GM23338 (cell line): ENCODE results near the gene CADPS. TPM values are rescaled to one million over a fixed set of nuclear protein-coding genes. Genes with fewer than 3 reads are reported as not detected.
A peak's percentile ranks its signal among the peaks of the same experiment; 100 is the strongest.

Experiments used
- ATAC-seq: fragments of 200-7000 bp; cut with Tn5 transposase; 3 replicates; pipeline ENCODE4 v1.9.1; 2020
- DNase-seq: peaks from one replicate; pipeline ENCODE4 v3.0.0-alpha.2; 2015; ENCODE audit warnings: low spot score
- H2AFZ ChIP-seq: fragments of 200-600 bp; sonication (generic); 2 replicates; pipeline ENCODE4 v1.8.0; 2016; ENCODE audit warnings: antibody characterized with exemption, mild to moderate bottlenecking, moderate library complexity
- H3F3A ChIP-seq: fragments of 200-600 bp; sonication (generic); replicated peaks from 2 replicates; pipeline ENCODE4 v1.8.0; 2017; ENCODE audit warnings: antibody characterized with exemption, mixed run types, low read depth
- H3K27ac ChIP-seq: fragments of 200-600 bp; sonication (generic); 2 replicates; pipeline ENCODE4 v1.6.1; 2016; ENCODE audit warnings: low read depth
- H3K27me3 ChIP-seq: fragments of 200-600 bp; sonication (generic); 2 replicates; pipeline ENCODE4 v1.8.0; 2016; ENCODE audit warnings: mild to moderate bottlenecking, mixed run types, moderate library complexity; ENCODE audit not compliant: insufficient read depth
- H3K36me3 ChIP-seq: fragments of 200-600 bp; sonication (generic); 2 replicates; pipeline ENCODE4 v1.8.0; 2016; ENCODE audit warnings: mild to moderate bottlenecking; ENCODE audit not compliant: insufficient read depth
- H3K4me1 ChIP-seq: fragments of 200-600 bp; sonication (generic); 2 replicates; pipeline ENCODE4 v1.8.0; 2016; ENCODE audit warnings: mild to moderate bottlenecking, moderate library complexity; ENCODE audit not compliant: insufficient read depth
- H3K4me2 ChIP-seq: fragments of 200-600 bp; sonication (generic); 2 replicates; pipeline ENCODE4 v1.7.1; 2017; ENCODE audit warnings: mixed run types
- H3K4me3 ChIP-seq: fragments of 200-600 bp; sonication (generic); 2 replicates; pipeline ENCODE4 v1.6.1; 2016; ENCODE audit warnings: mixed run types
- H3K79me2 ChIP-seq: fragments of 200-600 bp; sonication (generic); replicated peaks from 2 replicates; pipeline ENCODE4 v1.8.0; 2017; ENCODE audit warnings: mild to moderate bottlenecking; ENCODE audit not compliant: insufficient read depth
- H3K9me2 ChIP-seq: fragments of 200-600 bp; sonication (generic); 2 replicates; pipeline ENCODE4 v1.8.0; 2017; ENCODE audit not compliant: insufficient read depth
- H4K20me1 ChIP-seq: fragments of 200-600 bp; sonication (generic); replicated peaks from 2 replicates; pipeline ENCODE4 v1.8.0; 2017; ENCODE audit warnings: mild to moderate bottlenecking; ENCODE audit not compliant: insufficient read depth
- H3K27ac Mint-ChIP-seq: 2 replicates; pipeline ENCODE4 v1.8.0; 2020; ENCODE audit warnings: inconsistent platforms, mild to moderate bottlenecking, moderate library complexity, mixed read lengths
- H3K27me3 Mint-ChIP-seq: 3 replicates; pipeline ENCODE4 v1.8.0; 2022; ENCODE audit warnings: low read depth, mild to moderate bottlenecking, moderate library complexity, mixed read lengths, inconsistent platforms; ENCODE audit not compliant: insufficient read depth, poor library complexity
- H3K36me3 Mint-ChIP-seq: 3 replicates; pipeline ENCODE4 v1.8.0; 2021; ENCODE audit warnings: low read depth, mild to moderate bottlenecking, inconsistent platforms, moderate library complexity, mixed read lengths
- H3K4me1 Mint-ChIP-seq: 3 replicates; pipeline ENCODE4 v1.8.0; 2020; ENCODE audit warnings: mild to moderate bottlenecking, inconsistent platforms, mixed read lengths
- H3K4me3 Mint-ChIP-seq: 3 replicates; pipeline ENCODE4 v1.8.0; 2021; ENCODE audit warnings: moderate library complexity, mild to moderate bottlenecking, inconsistent platforms, mixed read lengths
- H3K9me3 Mint-ChIP-seq: 3 replicates; pipeline ENCODE4 v1.8.0; 2020; ENCODE audit warnings: moderate library complexity, mild to moderate bottlenecking, inconsistent platforms, mixed read lengths
- CREB1 ChIP-seq: fragments of 250-450 bp; sonication (Bioruptor Pico); IDR thresholded peaks from 2 replicates; pipeline ENCODE4 v1.5.0; 2020; ENCODE audit warnings: low read depth, mild to moderate bottlenecking, moderate library complexity
- CTCF ChIP-seq, 2 experiments: fragments of 200-600 bp in 1 of 2; sonication (generic) in 1 of 2; conservative IDR thresholded peaks; 2 replicates each; pipeline versions ENCODE4 v1.5.1 to v1.6.1; 2016 to 2017; ENCODE audit warnings: antibody characterized with exemption in 2 of 2, low read depth in 2 of 2, mild to moderate bottlenecking in 2 of 2, moderate library complexity in 1 of 2
- ETS1 ChIP-seq: IDR thresholded peaks from 2 replicates; pipeline ENCODE4 v1.6.1; 2016; ENCODE audit warnings: antibody characterized with exemption
- EZH2 ChIP-seq: fragments of 200-600 bp; sonication (generic); IDR thresholded peaks from one replicate; pipeline ENCODE4 v1.8.0; 2017; ENCODE audit warnings: antibody characterized with exemption, mild to moderate bottlenecking, low read depth; ENCODE audit not compliant: unreplicated experiment
- EZH2phosphoT487 ChIP-seq: fragments of 200-600 bp; sonication (generic); IDR thresholded peaks from one replicate; pipeline ENCODE4 v1.8.1; 2018; ENCODE audit warnings: antibody characterized with exemption; ENCODE audit not compliant: unreplicated experiment
- JUNB ChIP-seq: IDR thresholded peaks from one replicate; pipeline ENCODE4 v1.6.1; 2016; ENCODE audit warnings: antibody characterized with exemption; ENCODE audit not compliant: unreplicated experiment
- NANOG ChIP-seq: IDR thresholded peaks from 2 replicates; pipeline ENCODE4 v1.6.1; 2016; ENCODE audit warnings: antibody characterized with exemption, borderline replicate concordance
- STAT1 ChIP-seq: IDR thresholded peaks from one replicate; pipeline ENCODE4 v1.6.1; 2016; ENCODE audit warnings: antibody characterized with exemption; ENCODE audit not compliant: unreplicated experiment
- ZNF114 ChIP-seq: fragments of 250-450 bp; sonication (Bioruptor Pico); IDR thresholded peaks from 2 replicates; pipeline ENCODE4 v1.5.0; 2020; ENCODE audit warnings: mild to moderate bottlenecking, moderate library complexity
- ZNF331 ChIP-seq: fragments of 250-450 bp; sonication (Bioruptor Pico); IDR thresholded peaks from 2 replicates; pipeline ENCODE4 v1.5.0; 2020; ENCODE audit warnings: low read depth, mild to moderate bottlenecking, moderate library complexity
- polyA plus RNA-seq: library from polyadenylated mRNA; unstranded; fragments of >200 nt; fragmentation: Nextera tagmentation; extraction: Ambion mirVana; gene quantifications from 2 replicates; pipeline ENCODE4 v1.2.1, GENCODE V29; 2016
- total RNA-seq: library from RNA; depleted of rRNA; stranded (reverse); fragments of >200 nt; shearing (Covaris generic); gene quantifications from 2 replicates; pipeline ENCODE4 v1.2.3, GENCODE V29; 2014

The CADPS gene
- total and polyA plus RNA-seq, 2 experiments from 2014 or later, result 14.7 to 22.0 TPM

- no peak for TF ChIP-seq EZH2phosphoT487
- TF ChIP-seq ZNF114 (CRISPR knock-in tag), result no peak
- TF ChIP-seq ZNF331, result no peak
- TF ChIP-seq CTCF (conservative IDR thresholded peaks at IDR 0.05; ENCODE audit: low read depth in 2 of 2), result no peak
- TF ChIP-seq EZH2, result no peak
- TF ChIP-seq NANOG, result no peak
- no peak for TF ChIP-seq ETS1
- no peak for TF ChIP-seq JUNB
- no peak for TF ChIP-seq STAT1
These were observed 428.8 kb downstream of the CADPS start (continued) for GRCh38 chr3:62446337-62446940.

- H3K36me3 Mint-ChIP-seq, result peaks cover 6% of the 10 kb centered on the region; the same call in 1 of the 3 replicates
- H3K27ac Mint-ChIP-seq, result no peak overlapping the region; the same call in 1 of the 2 replicates
- peak; percentile 36 for DNase-seq
These were observed 429.9 kb downstream of the CADPS start for GRCh38 chr3:62445275-62445674.

More at GRCh38 chr3:62445275-62445674, 429.9 kb downstream of the CADPS start:
- Histone ChIP-seq H3K4me2 (peak overlapping the region; percentile 30), H3K36me3 (no peaks in the 10 kb centered on the region), H2AFZ (no peak overlapping the region), H4K20me1 (no peaks in the 10 kb centered on the region), H3K79me2 (no peaks in the 10 kb centered on the region), H3K9me2 (no peaks in the 10 kb centered on the region), H3K27ac (no peak overlapping the region), H3F3A (no peaks in the 10 kb centered on the region), H3K27me3 (no peaks in the 10 kb centered on the region), H3K4me3 (no peak overlapping the region), H3K4me1 (peaks cover 32% of the 10 kb centered on the region)
- Mint-ChIP-seq H3K9me3 (peaks cover 3% of the 10 kb centered on the region; the same call in 1 of the 3 replicates), H3K4me1 (peaks cover 48% of the 10 kb centered on the region), H3K27me3 (peaks cover 11% of the 10 kb centered on the region), H3K4me3 (no peak overlapping the region)
- peak; percentile 48; the same call in 2 of the 3 replicates for ATAC-seq
- TF ChIP-seq CREB1 (CRISPR knock-in tag) (no peak), EZH2phosphoT487 (no peak), ETS1 (no peak), STAT1 (no peak), NANOG (no peak)
